ENCODE results near the gene KRTAP10-10. TPM values are rescaled to one million over a fixed set of nuclear protein-coding genes. Genes with fewer than 3 reads are reported as not detected.

The KRTAP10-10 gene
- total RNA-seq, 4 donors from 2014 or later: not detected

Small RNAs within 50 kb of the gene (small RNA-seq; reads per million reads assigned to genes)
- gene KRTAP12-6P: not detected

Other genes with a start within 250 kb of the KRTAP10-10 start
- 1 to 10 TPM; 2.0 to 8.0 (median 3.8) TPM for gene LRRC3, start 181.8 kb upstream of the KRTAP10-10 start, total RNA-seq
- gene KRTAP10-1, start 97.2 kb upstream of the KRTAP10-10 start, total RNA-seq: not detected
- not detected for gene KRTAP10-2, start 85.9 kb upstream of the KRTAP10-10 start, total RNA-seq
- gene KRTAP10-3, start 78.6 kb upstream of the KRTAP10-10 start, total RNA-seq: not detected
- not detected for gene KRTAP10-4, start 63.6 kb upstream of the KRTAP10-10 start, total RNA-seq
- not detected for gene KRTAP10-5, start 56.8 kb upstream of the KRTAP10-10 start, total RNA-seq
- not detected for gene KRTAP10-6, start 44.9 kb upstream of the KRTAP10-10 start, total RNA-seq
- gene KRTAP10-7, start 36.8 kb upstream of the KRTAP10-10 start, total RNA-seq: not detected
- not detected for gene KRTAP10-8, start 25.3 kb upstream of the KRTAP10-10 start, total RNA-seq
- not detected for gene KRTAP10-9, start 10.3 kb upstream of the KRTAP10-10 start, total RNA-seq
- gene KRTAP10-11, start 9.1 kb downstream of the KRTAP10-10 start, total RNA-seq: not detected
- not detected for gene KRTAP12-4, start 17.3 kb downstream of the KRTAP10-10 start, total RNA-seq
- not detected for gene KRTAP12-3, start 20.6 kb downstream of the KRTAP10-10 start, total RNA-seq
- not detected for gene KRTAP12-2, start 29.6 kb downstream of the KRTAP10-10 start, total RNA-seq
- gene KRTAP12-1, start 44.8 kb downstream of the KRTAP10-10 start, total RNA-seq: not detected
- gene KRTAP10-12, start 59.8 kb downstream of the KRTAP10-10 start, total RNA-seq: not detected
- not detected for gene TSPEAR, start 74.2 kb downstream of the KRTAP10-10 start, total RNA-seq
- gene UBE2G2, start 164.5 kb downstream of the KRTAP10-10 start, total RNA-seq: 100 to 1,000 TPM in 2 of 4 donors, 10 to 100 TPM in 2; 89.4 to 165 (median 99.3) TPM
- 10 to 100 TPM; 59.9 to 70.8 (median 62.1) TPM for gene SUMO3, start 180.7 kb downstream of the KRTAP10-10 start, total RNA-seq
- 100 to 1,000 TPM; 175 to 328 (median 234) TPM for gene PTTG1IP, start 236.3 kb downstream of the KRTAP10-10 start, total RNA-seq

Data from tibial nerve (tissue), 4 donors.